ENCODE measurements around the gene BSPRY.
"Not testable (repeated sequence)": the region's sequence is repeated elsewhere in the genome, so short reads cannot be mapped to it uniquely, and the experiment has no call there.

Gene BSPRY

GRCh38 chr9:113341712-113342410 lies 7.5 kb upstream of the BSPRY start:
- DNase-seq: peak in 4 of 56 donors; percentile 3 to 23 (median 11)

- DNase-seq: peak in 55 of 56 donors; percentile 21 to 95 (median 83)
These were observed 5.6 kb upstream of the BSPRY start for GRCh38 chr9:113343732-113344231.

- peak in 8 of 56 donors; percentile 8 to 39 (median 18) for DNase-seq
These were observed 4.2 kb upstream of the BSPRY start for GRCh38 chr9:113345190-113345589.

GRCh38 chr9:113345671-113346070 lies 3.7 kb upstream of the BSPRY start:
- no peak for DNase-seq

GRCh38 chr9:113348437-113348836 lies 904 bp upstream of the BSPRY start:
- DNase-seq: no peak

GRCh38 chr9:113349066-113349444 lies 286 bp upstream of the BSPRY start:
- no peak for DNase-seq

GRCh38 chr9:113350107-113350661 lies 843 bp downstream of the BSPRY start:
- DNase-seq: no peak

GRCh38 chr9:113350937-113351336 lies 1.6 kb downstream of the BSPRY start:
- peak in 7 of 56 donors; percentile 7 to 27 (median 18) for DNase-seq

- DNase-seq: no peak
These were observed 2.7 kb downstream of the BSPRY start for GRCh38 chr9:113352006-113352405.

- DNase-seq: no peak
These were observed 3.1 kb downstream of the BSPRY start for GRCh38 chr9:113352411-113352810.

- DNase-seq: no peak
These were observed 5.8 kb downstream of the BSPRY start for GRCh38 chr9:113355040-113355596.

- DNase-seq: peak in 18 of 56 donors; percentile 5 to 66 (median 31)
These were observed 7.4 kb downstream of the BSPRY start for GRCh38 chr9:113356686-113357292.

GRCh38 chr9:113359385-113359784 lies 10.0 kb downstream of the BSPRY start:
- no peak for DNase-seq

- DNase-seq: no peak
These were observed 11.0 kb downstream of the BSPRY start for GRCh38 chr9:113360242-113360842.

GRCh38 chr9:113361304-113362018 lies 12.1 kb downstream of the BSPRY start:
- DNase-seq: peak in 29 of 56 donors; percentile 8 to 85 (median 49)

- no peak for DNase-seq
These were observed 14.0 kb downstream of the BSPRY start for GRCh38 chr9:113363336-113363735.

GRCh38 chr9:113364951-113365350 lies 15.6 kb downstream of the BSPRY start:
- DNase-seq: no peak

GRCh38 chr9:113365652-113366051 lies 16.3 kb downstream of the BSPRY start:
- not testable (repeated sequence) for DNase-seq

GRCh38 chr9:113368348-113368981 lies 19.1 kb downstream of the BSPRY start:
- no peak for DNase-seq

All from nucleus accumbens (tissue), 56 donors.